ENCODE measurements around the gene MAPK11. TPM values are rescaled to one million over a fixed set of nuclear protein-coding genes. Genes with fewer than 3 reads are reported as not detected.

Gene MAPK11
- total and polyA plus RNA-seq, 7 donors, result 0.23 to 7.3 (median 2.9) TPM

DNA sequence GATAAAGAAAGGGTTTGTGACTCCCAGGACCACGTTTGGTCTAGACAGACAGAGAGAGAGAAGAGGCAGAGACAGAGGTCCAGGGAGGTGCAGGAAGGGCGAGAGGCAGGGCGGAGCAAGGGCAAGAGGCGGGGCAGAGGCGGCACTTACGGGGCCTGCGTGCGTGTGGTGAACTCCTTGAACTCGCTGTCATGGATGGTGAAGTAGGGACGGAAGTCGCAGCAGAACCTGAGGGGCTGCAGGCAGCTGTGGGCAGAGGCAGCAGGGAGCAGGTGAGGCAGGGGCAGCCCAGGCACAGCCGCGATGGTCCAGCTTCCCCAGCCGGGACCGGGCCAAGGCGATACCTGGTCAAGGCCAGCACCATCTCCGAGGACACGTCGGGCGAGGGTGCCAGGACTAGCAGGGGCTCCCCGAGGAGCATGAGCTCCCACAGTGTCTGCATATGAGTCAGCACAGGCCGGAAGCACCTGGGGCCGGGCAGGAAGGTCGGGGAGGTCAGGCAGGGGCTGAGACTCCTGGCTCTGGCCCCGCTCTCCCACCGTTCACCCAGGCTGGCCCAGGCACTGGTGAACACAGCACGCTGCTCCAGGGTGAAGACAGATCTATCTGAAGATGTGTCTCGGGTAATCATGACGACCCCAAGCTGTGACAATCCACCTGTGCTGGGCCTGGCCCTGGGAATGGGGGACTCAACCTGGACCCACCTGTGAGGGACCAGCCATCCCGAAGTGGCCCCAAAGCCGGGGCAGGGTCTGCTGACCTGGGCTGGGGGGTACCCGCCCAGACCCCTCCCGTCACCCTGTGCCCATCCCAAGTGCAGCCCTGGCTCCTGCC, 44.5 kb upstream of the MAPK11 start:
- DNase-seq, result no peak
- Histone ChIP-seq H3K9me3 (no peaks in the 10 kb centered on the region), H3K27ac (peak overlapping the region in 1 of 4 donors; percentile 14), H3K36me3 (no peaks in the 10 kb centered on the region), H3K4me1 (peaks cover 0 to 3% (median 0%) of the 10 kb centered on the region in 4 donors), H3K4me3 (peak overlapping the region in 1 of 4 donors; percentile 9), H3K27me3 (no peaks in the 10 kb centered on the region)
- intact Hi-C loops (cut with DNase I), result no loop called here
- 32 to 39% methylated on average over 33 of the region's 33 CpGs for WGBS, 2 donors
- TF ChIP-seq, protein P1, sequence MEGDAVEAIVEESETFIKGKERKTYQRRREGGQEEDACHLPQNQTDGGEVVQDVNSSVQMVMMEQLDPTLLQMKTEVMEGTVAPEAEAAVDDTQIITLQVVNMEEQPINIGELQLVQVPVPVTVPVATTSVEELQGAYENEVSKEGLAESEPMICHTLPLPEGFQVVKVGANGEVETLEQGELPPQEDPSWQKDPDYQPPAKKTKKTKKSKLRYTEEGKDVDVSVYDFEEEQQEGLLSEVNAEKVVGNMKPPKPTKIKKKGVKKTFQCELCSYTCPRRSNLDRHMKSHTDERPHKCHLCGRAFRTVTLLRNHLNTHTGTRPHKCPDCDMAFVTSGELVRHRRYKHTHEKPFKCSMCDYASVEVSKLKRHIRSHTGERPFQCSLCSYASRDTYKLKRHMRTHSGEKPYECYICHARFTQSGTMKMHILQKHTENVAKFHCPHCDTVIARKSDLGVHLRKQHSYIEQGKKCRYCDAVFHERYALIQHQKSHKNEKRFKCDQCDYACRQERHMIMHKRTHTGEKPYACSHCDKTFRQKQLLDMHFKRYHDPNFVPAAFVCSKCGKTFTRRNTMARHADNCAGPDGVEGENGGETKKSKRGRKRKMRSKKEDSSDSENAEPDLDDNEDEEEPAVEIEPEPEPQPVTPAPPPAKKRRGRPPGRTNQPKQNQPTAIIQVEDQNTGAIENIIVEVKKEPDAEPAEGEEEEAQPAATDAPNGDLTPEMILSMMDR (IDR thresholded peaks at IDR 0.05), result no peak

DNA sequence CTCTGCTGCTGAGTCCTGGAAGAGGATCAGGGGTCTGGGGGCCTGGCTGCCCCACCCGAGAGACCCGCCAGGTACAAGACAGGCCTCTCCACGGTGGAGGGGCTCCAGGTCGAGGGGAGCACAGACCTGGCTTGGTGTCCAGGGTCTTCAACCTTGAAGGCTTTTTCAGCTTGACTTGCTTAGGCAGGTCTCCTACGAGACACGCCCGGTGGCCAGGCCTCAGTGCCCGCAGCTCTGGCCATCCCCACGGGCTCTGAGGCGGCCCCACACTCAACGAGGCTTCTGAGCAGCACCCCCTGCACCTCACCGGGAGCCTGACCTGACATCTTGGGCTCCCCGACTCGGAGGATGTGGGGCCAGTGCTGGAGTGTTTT, 43.9 kb upstream of the MAPK11 start:
- H3K27me3 ChIP-seq, result no peaks in the 10 kb centered on the region
- 38 to 50% methylated on average over 14 of the region's 14 CpGs for WGBS, 2 donors
- intact Hi-C loops (cut with DNase I), result no loop called here
- H3K4me3 ChIP-seq, result no peak overlapping the region
- H3K36me3 ChIP-seq, result no peaks in the 10 kb centered on the region
- no peak for DNase-seq
- peak overlapping the region in 1 of 4 donors; percentile 14 for H3K27ac ChIP-seq
- peaks cover 0 to 8% (median 3%) of the 10 kb centered on the region in 4 donors for H3K4me1 ChIP-seq
- TF ChIP-seq POLR2AphosphoS5 (IDR thresholded peaks at IDR 0.05), result no peak
- no peaks in the 10 kb centered on the region for H3K9me3 ChIP-seq

DNA sequence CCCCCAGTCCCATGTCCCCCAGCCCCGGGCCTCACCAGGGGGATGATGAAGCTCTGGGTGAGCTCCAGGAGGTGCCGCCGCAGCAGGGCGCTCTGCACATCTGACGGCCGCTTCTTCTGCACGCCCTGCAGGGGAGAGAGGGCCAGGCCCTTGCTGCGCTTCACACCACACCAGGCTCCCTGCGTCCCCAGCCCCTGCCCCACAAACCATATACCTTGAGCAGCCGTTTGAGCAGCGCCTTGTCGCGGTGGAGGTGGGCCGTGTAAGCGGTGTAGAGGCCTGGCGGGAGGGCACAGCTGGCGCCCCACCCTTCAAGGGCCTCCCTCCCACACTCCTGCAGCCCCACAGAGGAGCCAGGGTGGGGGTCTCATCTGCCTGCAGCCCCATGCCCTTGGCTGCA, 43.4 kb upstream of the MAPK11 start:
- DNase-seq, result no peak
- TF ChIP-seq POLR2AphosphoS5 (IDR thresholded peaks at IDR 0.05), result no peak
- no peak for TF ChIP-seq EP300 (IDR thresholded peaks at IDR 0.05)
- TF ChIP-seq, protein P1 (IDR thresholded peaks at IDR 0.05), result no peak
- no peak for TF ChIP-seq POLR2A (IDR thresholded peaks at IDR 0.05)
- WGBS, 2 donors, result 86 to 90% methylated on average over 17 of the region's 17 CpGs
- intact Hi-C loops (cut with DNase I), result no loop called here
- Histone ChIP-seq H3K4me1 (peaks cover 0 to 13% (median 8%) of the 10 kb centered on the region in 4 donors), H3K4me3 (no peak overlapping the region), H3K27me3 (no peaks in the 10 kb centered on the region), H3K27ac (no peak overlapping the region), H3K36me3 (no peaks in the 10 kb centered on the region), H3K9me3 (no peaks in the 10 kb centered on the region)

DNA sequence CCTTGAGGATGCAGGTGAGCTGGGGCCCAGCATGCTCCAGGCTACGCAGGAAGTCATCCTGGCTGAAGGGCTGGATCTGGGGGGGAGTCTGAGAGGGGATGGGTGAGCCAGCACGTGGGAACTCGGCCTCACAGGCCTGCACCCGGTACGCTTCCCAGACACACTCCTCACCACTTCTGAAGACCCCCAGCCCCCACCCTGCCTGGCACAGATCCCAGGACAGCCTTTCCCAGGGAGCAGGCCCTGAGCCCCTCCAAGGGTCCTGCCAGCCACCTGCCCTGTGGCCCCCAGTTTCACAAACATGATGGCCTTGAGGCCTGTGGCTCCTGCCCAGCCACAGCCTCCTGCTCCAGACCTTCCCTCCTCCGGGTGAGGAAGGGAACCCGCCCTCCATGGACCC, 42.8 kb upstream of the MAPK11 start:
- Histone ChIP-seq H3K4me3 (no peak overlapping the region), H3K4me1 (peaks cover 0 to 19% (median 13%) of the 10 kb centered on the region in 4 donors), H3K27me3 (no peaks in the 10 kb centered on the region), H3K36me3 (no peaks in the 10 kb centered on the region), H3K27ac (no peak overlapping the region), H3K9me3 (no peaks in the 10 kb centered on the region)
- TF ChIP-seq EP300 (IDR thresholded peaks at IDR 0.05) (no peak), POLR2AphosphoS5 (IDR thresholded peaks at IDR 0.05) (no peak), POLR2A (IDR thresholded peaks at IDR 0.05) (no peak)
- TF ChIP-seq, protein P1 (IDR thresholded peaks at IDR 0.05), result no peak
- DNase-seq, result peak; percentile 58
- intact Hi-C loops (cut with DNase I), result no loop called here
- 90% methylated on average over 7 of the region's 7 CpGs for WGBS, 2 donors

DNA sequence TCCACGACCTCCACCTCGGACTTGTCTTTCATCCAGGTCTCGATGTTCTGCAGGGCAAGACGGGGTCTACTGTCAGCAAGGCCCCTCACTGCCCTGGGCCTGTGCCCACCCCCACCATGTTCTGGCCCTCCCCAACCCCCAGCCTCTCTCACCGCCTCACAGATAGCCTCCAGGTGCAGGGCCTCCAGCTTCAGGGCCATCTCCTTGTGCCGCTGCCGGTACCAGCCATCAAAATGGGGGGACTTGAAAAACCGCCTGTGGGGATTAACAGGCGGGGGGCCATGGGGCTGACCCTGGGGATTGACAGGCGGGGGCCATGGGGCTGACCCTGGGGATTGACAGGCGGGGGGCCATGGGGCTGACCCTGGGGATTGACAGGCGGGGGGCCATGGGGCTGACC, 42.2 kb upstream of the MAPK11 start:
- TF ChIP-seq POLR2AphosphoS5 (IDR thresholded peaks at IDR 0.05) (no peak), EP300 (IDR thresholded peaks at IDR 0.05) (no peak), POLR2A (IDR thresholded peaks at IDR 0.05) (no peak)
- TF ChIP-seq, protein P1 (IDR thresholded peaks at IDR 0.05), result no peak
- no peaks in the 10 kb centered on the region for H3K27me3 ChIP-seq
- intact Hi-C loops (cut with DNase I), result no loop called here

More for the DNA sequence above, 42.2 kb upstream of the MAPK11 start:
- H3K27ac ChIP-seq, result no peak overlapping the region
- no peak overlapping the region for H3K4me3 ChIP-seq
- no peak for DNase-seq
- no peaks in the 10 kb centered on the region for H3K9me3 ChIP-seq
- 95 to 96% methylated on average over 12 of the region's 12 CpGs for WGBS, 2 donors
- peaks cover 0 to 22% (median 17%) of the 10 kb centered on the region in 4 donors for H3K4me1 ChIP-seq
- no peaks in the 10 kb centered on the region for H3K36me3 ChIP-seq

Measured in sigmoid colon (tissue), 7 donors.